ENCODE measurements around the gene CNTFR.
"Not testable (repeated sequence)": the region's sequence is repeated elsewhere in the genome, so short reads cannot be mapped to it uniquely, and the experiment has no call there.

Gene CNTFR

GRCh38 chr9:34589636-34590380 lies at the start of gene CNTFR:
TSS of gene CNTFR (minus strand) at chr9:34589724. CDS start at chr9:34568981, 20,743 bp downstream.
- no peak for DNase-seq (ENCODE audit: low read depth in 2 of 2)

GRCh38 chr9:34639322-34639721 lies 49.8 kb upstream of the CNTFR start:
- not testable (repeated sequence) for DNase-seq (ENCODE audit: low read depth in 2 of 2)

GRCh38 chr9:34638138-34638445 lies 48.6 kb upstream of the CNTFR start:
- DNase-seq (ENCODE audit: low read depth in 2 of 2): no peak

GRCh38 chr9:34637356-34638137 lies 48.0 kb upstream of the CNTFR start, which contains the start of gene SIGMAR1:
TSS of gene SIGMAR1 (minus strand) at chr9:34637787. CDS start at chr9:34637697, 90 bp downstream.
- DNase-seq (ENCODE audit: low read depth in 2 of 2): peak; percentile 87 to 91

- no peak for DNase-seq (ENCODE audit: low read depth in 2 of 2)
Measured at GRCh38 chr9:34636791-34637355, 47.3 kb upstream of the CNTFR start.

GRCh38 chr9:34635556-34635955 lies 46.0 kb upstream of the CNTFR start:
- DNase-seq (ENCODE audit: low read depth in 2 of 2): no peak

- no peak for DNase-seq (ENCODE audit: low read depth in 2 of 2)
Measured at GRCh38 chr9:34634551-34635248, 45.2 kb upstream of the CNTFR start.

GRCh38 chr9:34633851-34634550 lies 44.5 kb upstream of the CNTFR start:
- peak in 1 of 2 donors; percentile 57 for DNase-seq (ENCODE audit: low read depth in 2 of 2)

- DNase-seq (ENCODE audit: low read depth in 2 of 2): no peak
Measured at GRCh38 chr9:34633166-34633565, 43.6 kb upstream of the CNTFR start.

GRCh38 chr9:34630402-34631154 lies 41.1 kb upstream of the CNTFR start:
- no peak for DNase-seq (ENCODE audit: low read depth in 2 of 2)

GRCh38 chr9:34629491-34629808 lies 39.9 kb upstream of the CNTFR start:
- no peak for DNase-seq (ENCODE audit: low read depth in 2 of 2)

- peak in 1 of 2 donors; percentile 45 for DNase-seq (ENCODE audit: low read depth in 2 of 2)
Measured at GRCh38 chr9:34628656-34629490, 39.3 kb upstream of the CNTFR start, which contains the start of gene ARID3C. TSS of gene ARID3C (minus strand) at chr9:34629066. CDS start at chr9:34628014, 1,052 bp downstream.

GRCh38 chr9:34627716-34628655 lies 38.5 kb upstream of the CNTFR start:
- DNase-seq (ENCODE audit: low read depth in 2 of 2): no peak

GRCh38 chr9:34625186-34625486 lies 35.6 kb upstream of the CNTFR start:
- no peak for DNase-seq (ENCODE audit: low read depth in 2 of 2)

- no peak for DNase-seq (ENCODE audit: low read depth in 2 of 2)
Measured at GRCh38 chr9:34624475-34625185, 35.1 kb upstream of the CNTFR start.

- no peak for DNase-seq (ENCODE audit: low read depth in 2 of 2)
Measured at GRCh38 chr9:34623374-34624235, 34.1 kb upstream of the CNTFR start.

Data from stimulated activated CD8-positive, alpha-beta memory T cell treated with anti-CD3 and anti-CD28 coated beads, Interleukin-7, amount 100 ng/mL, for 4 hours (primary cell).